SK-N-SH treated with all-trans-retinoic acid at 6 μM for 48 hours (cell line): ENCODE data around the gene PSMB7.

Experiments used
- ATAC-seq: fragments of 200-7000 bp; cut with Tn5 transposase; 3 replicates; pipeline ENCODE4 v1.9.1; 2020; ENCODE audit warnings: mild to moderate bottlenecking, moderate library complexity
- ARNTL ChIP-seq: fragments of 450-650 bp; formaldehyde crosslinking; IDR thresholded peaks from 2 replicates; pipeline ENCODE4 v1.5.0; 2020; ENCODE audit warnings: low read depth, mild to moderate bottlenecking, moderate library complexity, borderline replicate concordance
- BACH2 ChIP-seq: fragments of 250-450 bp; sonication (Bioruptor Pico); IDR thresholded peaks from 2 replicates; pipeline ENCODE4 v1.9.0; 2021; ENCODE audit warnings: mild to moderate bottlenecking, borderline replicate concordance
- CREB5 ChIP-seq: fragments of 250-450 bp; sonication (Bioruptor Pico); IDR thresholded peaks from 2 replicates; pipeline ENCODE4 v1.5.1; 2020; ENCODE audit warnings: low read depth, mild to moderate bottlenecking, moderate library complexity
- CSDC2 ChIP-seq: fragments of 250-450 bp; sonication (Bioruptor Pico); IDR thresholded peaks from 2 replicates; pipeline ENCODE4 v1.5.0; 2020; ENCODE audit warnings: mild to moderate bottlenecking, moderate library complexity
- CSRNP3 ChIP-seq: fragments of 250-450 bp; sonication (Bioruptor Pico); IDR thresholded peaks from 2 replicates; pipeline ENCODE4 v1.5.1; 2021; ENCODE audit warnings: mild to moderate bottlenecking, moderate library complexity
- ESRRG ChIP-seq: fragments of 250-450 bp; sonication (Bioruptor Pico); IDR thresholded peaks from 2 replicates; pipeline ENCODE4 v1.6.1; 2021; ENCODE audit warnings: mild to moderate bottlenecking
- GLIS3 ChIP-seq: fragments of 250-450 bp; sonication (Bioruptor Pico); IDR thresholded peaks from 2 replicates; pipeline ENCODE4 v1.5.0; 2020; ENCODE audit warnings: mild to moderate bottlenecking, moderate library complexity
- ISL1 ChIP-seq: fragments of 250-450 bp; sonication (Bioruptor Pico); IDR thresholded peaks from 2 replicates; pipeline ENCODE4 v2.1.2; 2022; ENCODE audit warnings: mild to moderate bottlenecking, moderate library complexity
- OSR1 ChIP-seq: fragments of 250-450 bp; sonication (Bioruptor Pico); IDR thresholded peaks from 2 replicates; pipeline ENCODE4 v1.8.0; 2022; ENCODE audit warnings: moderate library complexity, mild to moderate bottlenecking, inconsistent platforms
- PATZ1 ChIP-seq: fragments of 250-450 bp; sonication (Bioruptor Pico); IDR thresholded peaks from 2 replicates; pipeline ENCODE4 v1.8.0; 2020; ENCODE audit warnings: mild to moderate bottlenecking, moderate library complexity, borderline replicate concordance
- POU6F1 ChIP-seq: fragments of 250-450 bp; sonication (Bioruptor Pico); IDR thresholded peaks from 2 replicates; pipeline ENCODE4 v1.8.0; 2021; ENCODE audit warnings: low read depth, mild to moderate bottlenecking, moderate library complexity, borderline replicate concordance
- PPARA ChIP-seq: fragments of 250-450 bp; sonication (Bioruptor Pico); IDR thresholded peaks from 2 replicates; pipeline ENCODE4 v1.5.0; 2020; ENCODE audit warnings: mild to moderate bottlenecking, borderline replicate concordance
- RARB ChIP-seq: fragments of 250-450 bp; sonication (Bioruptor Pico); IDR thresholded peaks from 2 replicates; pipeline ENCODE4 v1.8.0; 2021; ENCODE audit warnings: mild to moderate bottlenecking, moderate library complexity
- SNAI2 ChIP-seq: fragments of 250-450 bp; sonication (Bioruptor Pico); IDR thresholded peaks from 2 replicates; pipeline ENCODE4 v1.5.0; 2020; ENCODE audit warnings: mild to moderate bottlenecking, moderate library complexity
- TCF4 ChIP-seq: fragments of 250-450 bp; sonication (Bioruptor Pico); IDR thresholded peaks from 2 replicates; pipeline ENCODE4 v1.8.0; 2021; ENCODE audit warnings: mild to moderate bottlenecking, moderate library complexity, borderline replicate concordance
- TOX ChIP-seq: fragments of 250-450 bp; sonication (Bioruptor Pico); IDR thresholded peaks from 2 replicates; pipeline ENCODE4 v1.8.0; 2021; ENCODE audit warnings: mild to moderate bottlenecking, moderate library complexity, borderline replicate concordance
- TSHZ2 ChIP-seq: fragments of 250-450 bp; sonication (Bioruptor Pico); IDR thresholded peaks from 2 replicates; pipeline ENCODE4 v1.5.0; 2020; ENCODE audit warnings: mild to moderate bottlenecking, moderate library complexity
- ZC3H10 ChIP-seq: fragments of 250-450 bp; sonication (Bioruptor Pico); IDR thresholded peaks from 2 replicates; pipeline ENCODE4 v1.5.1; 2021; ENCODE audit warnings: mild to moderate bottlenecking, moderate library complexity
- ZFP3 ChIP-seq: fragments of 250-450 bp; sonication (Bioruptor Pico); IDR thresholded peaks from 2 replicates; pipeline ENCODE4 v1.5.0; 2020; ENCODE audit warnings: mild to moderate bottlenecking, moderate library complexity
- ZNF565 ChIP-seq: fragments of 450-650 bp; formaldehyde crosslinking; conservative IDR thresholded peaks from 2 replicates; pipeline ENCODE4 v1.5.0; 2020; ENCODE audit warnings: low read depth, mild to moderate bottlenecking, moderate library complexity
- ZNF70 ChIP-seq: fragments of 450-650 bp; formaldehyde crosslinking; IDR thresholded peaks from 2 replicates; pipeline ENCODE4 v1.5.0; 2020; ENCODE audit warnings: mild to moderate bottlenecking, moderate library complexity
- ZNF8 ChIP-seq: fragments of 450-650 bp; formaldehyde crosslinking; IDR thresholded peaks from 2 replicates; pipeline ENCODE4 v1.5.0; 2020; ENCODE audit warnings: mild to moderate bottlenecking, moderate library complexity

The PSMB7 gene

GRCh38 chr9:124439686-124440243 is 24.5 kb upstream of the PSMB7 start:
- no peak for TF ChIP-seq ZC3H10 (CRISPR knock-in tag)
- no peak for TF ChIP-seq POU6F1 (CRISPR knock-in tag)
- no peak for TF ChIP-seq PPARA (CRISPR knock-in tag)
- no peak for TF ChIP-seq CSDC2 (CRISPR knock-in tag)
- TF ChIP-seq ZNF70 (CRISPR knock-in tag), result no peak
- TF ChIP-seq TCF4, result no peak
- no peak for TF ChIP-seq ESRRG (CRISPR knock-in tag)
- TF ChIP-seq ZFP3 (CRISPR knock-in tag), result no peak
- TF ChIP-seq TOX (CRISPR knock-in tag), result no peak
- TF ChIP-seq OSR1 (CRISPR knock-in tag), result no peak
- TF ChIP-seq PATZ1 (CRISPR knock-in tag), result no peak
- no peak for TF ChIP-seq TSHZ2 (CRISPR knock-in tag)
- TF ChIP-seq SNAI2, result no peak
- no peak for TF ChIP-seq RARB (CRISPR knock-in tag)
- no peak for TF ChIP-seq BACH2 (CRISPR knock-in tag)
- no peak for TF ChIP-seq ZNF565
- no peak for TF ChIP-seq ISL1
- TF ChIP-seq, all 23 proteins: peak for 0
- no peak for ATAC-seq

- TF ChIP-seq CREB5 (CRISPR knock-in tag) (no peak), GLIS3 (CRISPR knock-in tag) (no peak), ZFP3 (CRISPR knock-in tag) (no peak), ESRRG (CRISPR knock-in tag) (no peak), TOX (CRISPR knock-in tag) (no peak)
- ATAC-seq, result no peak
These were observed 23.8 kb upstream of the PSMB7 start for GRCh38 chr9:124439086-124439485.

- no peak for ATAC-seq
These were observed 22.8 kb upstream of the PSMB7 start for GRCh38 chr9:124438091-124438490.

More at GRCh38 chr9:124438091-124438490, 22.8 kb upstream of the PSMB7 start:
- TF ChIP-seq TSHZ2 (CRISPR knock-in tag) (no peak), BACH2 (CRISPR knock-in tag) (no peak), CSRNP3 (CRISPR knock-in tag) (no peak), PPARA (CRISPR knock-in tag) (no peak), ARNTL (no peak), TOX (CRISPR knock-in tag) (no peak), PATZ1 (CRISPR knock-in tag) (no peak), ZNF70 (CRISPR knock-in tag) (no peak), ZNF8 (no peak), OSR1 (CRISPR knock-in tag) (no peak), CSDC2 (CRISPR knock-in tag) (no peak), POU6F1 (CRISPR knock-in tag) (no peak)
